ENCODE measurements around the gene MPEG1.

- TF ChIP-seq EZH2phosphoT487 (IDR thresholded peaks at IDR 0.05; ENCODE audit: insufficient read depth, low read depth), result no peak
- TF ChIP-seq EZH2 (IDR thresholded peaks at IDR 0.05; ENCODE audit: insufficient read depth, poor library complexity, severe bottlenecking), result peak; percentile 84
These were observed 39.4 kb downstream of the MPEG1 start for GRCh38 chr11:59173080-59173963.
